IPS DF 4.7 (cell line): ENCODE measurements around the gene ME3.

ENCODE experiments used
- DNase-seq: peaks from one replicate; pipeline ENCODE4 v3.0.0-alpha.2; 2013; ENCODE audit warnings: low spot score; ENCODE audit errors: extremely low read depth

ME3 gene

DNA sequence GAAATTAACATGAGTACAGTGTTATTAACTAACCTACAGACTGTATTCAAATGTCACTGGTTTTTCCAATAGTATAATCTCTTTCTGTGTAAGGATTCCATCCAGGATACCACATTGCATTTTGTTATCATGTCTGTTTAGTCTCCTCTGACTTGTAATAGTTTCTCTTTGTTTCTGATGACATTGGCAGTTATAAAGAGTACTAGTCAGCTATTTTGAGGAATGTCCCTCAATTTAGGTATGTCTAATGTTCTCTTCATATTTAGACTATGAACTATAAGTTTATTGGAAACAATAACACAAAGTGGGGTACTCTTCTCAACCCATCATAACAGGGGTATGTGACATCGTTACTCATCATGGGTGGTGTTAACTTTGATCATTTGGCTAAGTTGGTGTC, 20.3 kb upstream of the ME3 start:
- no peak for DNase-seq

GRCh38 chr11:86692317-86692716, 19.9 kb upstream of the ME3 start:
- no peak for DNase-seq

DNA sequence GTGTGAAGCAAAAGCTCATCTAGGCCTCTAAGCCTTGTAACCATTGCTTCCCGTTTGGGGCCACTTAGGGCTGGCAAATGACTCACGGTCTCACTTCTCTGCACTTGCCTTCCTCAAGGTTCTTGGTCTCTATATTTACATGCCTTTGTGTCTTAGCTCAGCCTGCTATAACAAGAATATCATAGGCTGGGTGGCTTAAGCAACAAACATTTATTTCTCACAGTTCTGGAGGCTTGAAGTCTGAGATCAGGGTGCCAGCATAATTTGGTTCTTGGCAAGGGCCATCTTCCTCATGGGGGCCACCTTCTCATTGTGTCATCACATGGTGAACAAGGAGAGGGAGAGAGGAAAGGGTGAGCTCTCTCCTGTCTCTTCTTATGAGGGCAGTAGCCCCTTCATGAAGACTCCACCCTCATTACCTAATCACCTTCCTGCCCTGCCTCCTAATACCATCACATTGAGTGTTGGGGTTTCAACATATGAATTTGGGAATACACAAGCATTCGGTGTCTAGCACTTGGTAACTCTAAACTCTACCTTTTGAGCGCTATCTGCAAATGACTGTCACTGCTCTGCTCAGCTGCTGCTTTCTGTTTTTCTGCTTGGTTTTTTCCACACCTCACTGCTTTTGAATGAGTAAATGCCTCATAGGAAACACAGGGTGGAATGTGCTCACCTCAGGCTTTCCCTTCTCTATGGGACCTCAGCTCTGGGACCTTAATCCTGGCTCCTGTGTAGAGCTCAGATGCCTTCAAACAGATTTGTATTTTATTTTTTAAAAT, 16.2 kb upstream of the ME3 start:
- no peak for DNase-seq

- no peak for DNase-seq
These were observed 14.9 kb upstream of the ME3 start for GRCh38 chr11:86687185-86687778.

DNA sequence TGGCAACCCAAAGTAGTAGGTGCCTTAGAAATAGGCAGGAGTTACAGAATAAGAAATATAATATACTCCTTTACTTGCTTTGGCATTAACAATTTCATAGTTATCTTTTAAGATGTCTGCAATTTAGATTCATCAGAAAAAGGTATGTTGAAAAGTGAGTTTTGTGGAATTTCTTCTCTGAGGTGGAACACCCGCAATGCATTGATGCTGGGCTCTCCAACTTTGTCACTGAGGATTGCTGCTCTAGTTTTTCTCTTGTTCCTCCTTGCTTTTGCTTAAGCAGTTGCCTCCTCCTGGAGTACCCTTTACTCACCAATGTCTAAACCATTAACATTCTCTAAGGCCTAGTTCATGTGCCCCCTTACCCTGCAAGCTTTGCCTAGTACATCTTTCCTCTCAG, 14.1 kb upstream of the ME3 start:
- no peak for DNase-seq

DNA sequence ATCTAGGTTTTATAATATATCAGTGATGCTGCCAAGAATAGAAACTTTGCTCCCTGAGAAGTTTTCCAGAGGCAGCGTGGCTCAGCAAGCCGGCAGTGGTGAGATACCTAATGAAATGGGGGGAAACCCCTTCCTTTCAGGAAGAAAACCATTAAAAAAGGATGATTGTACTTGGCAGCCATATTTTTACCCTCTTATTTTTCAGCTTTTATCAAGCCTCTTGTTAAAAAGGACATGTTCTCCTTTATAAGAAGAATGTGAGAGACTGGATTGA, 9.0 kb upstream of the ME3 start:
- no peak for DNase-seq

GRCh38 chr11:86680716-86681482, 8.5 kb upstream of the ME3 start:
- no peak for DNase-seq

DNA sequence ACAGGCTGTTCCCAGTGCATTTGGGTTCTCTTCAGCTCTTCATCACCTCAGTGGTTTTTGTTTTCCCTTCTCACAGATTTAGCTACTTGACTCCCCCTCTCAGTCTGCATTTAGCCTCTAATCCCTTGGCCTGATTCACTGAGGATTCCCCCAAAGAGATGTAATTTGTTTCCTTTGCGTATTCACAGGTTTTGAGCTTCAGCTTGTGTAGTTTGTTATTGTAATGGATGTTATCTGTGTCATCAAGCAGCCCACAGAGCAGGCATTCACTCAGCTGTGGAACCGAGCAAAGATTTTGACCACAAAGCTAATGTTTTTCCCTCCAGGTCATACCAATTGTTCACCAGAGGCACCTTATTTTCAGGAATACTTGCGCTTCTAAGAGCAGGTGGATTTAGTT, 6.4 kb upstream of the ME3 start:
- no peak for DNase-seq

- no peak for DNase-seq
These were observed 5.9 kb upstream of the ME3 start for GRCh38 chr11:86678296-86678695.

- peak; percentile 66 for DNase-seq
These were observed 4.2 kb upstream of the ME3 start for GRCh38 chr11:86676533-86677154.

GRCh38 chr11:86676010-86676409, 3.6 kb upstream of the ME3 start:
- no peak for DNase-seq

DNA sequence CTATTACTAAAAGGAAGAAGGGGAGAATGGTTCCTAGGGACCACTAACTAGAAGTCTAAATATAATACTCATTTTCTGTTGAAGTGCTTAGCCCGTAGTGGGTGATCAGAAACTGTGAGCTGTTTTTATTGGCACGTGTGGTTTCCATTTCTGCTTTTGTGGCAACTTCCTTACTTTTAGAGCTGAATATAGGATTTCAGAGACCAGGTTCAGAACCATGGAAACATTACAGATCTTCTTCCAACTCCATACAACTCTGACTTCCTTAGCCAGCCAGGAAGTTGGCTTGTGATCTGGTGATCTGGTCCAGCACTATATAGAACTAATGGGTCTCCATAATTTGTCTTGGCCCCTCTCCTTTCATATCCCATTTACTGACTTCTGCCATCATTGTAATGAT, 2.6 kb upstream of the ME3 start:
- DNase-seq = no peak

- no peak for DNase-seq
These were observed 1.7 kb upstream of the ME3 start for GRCh38 chr11:86673872-86674750.

DNA sequence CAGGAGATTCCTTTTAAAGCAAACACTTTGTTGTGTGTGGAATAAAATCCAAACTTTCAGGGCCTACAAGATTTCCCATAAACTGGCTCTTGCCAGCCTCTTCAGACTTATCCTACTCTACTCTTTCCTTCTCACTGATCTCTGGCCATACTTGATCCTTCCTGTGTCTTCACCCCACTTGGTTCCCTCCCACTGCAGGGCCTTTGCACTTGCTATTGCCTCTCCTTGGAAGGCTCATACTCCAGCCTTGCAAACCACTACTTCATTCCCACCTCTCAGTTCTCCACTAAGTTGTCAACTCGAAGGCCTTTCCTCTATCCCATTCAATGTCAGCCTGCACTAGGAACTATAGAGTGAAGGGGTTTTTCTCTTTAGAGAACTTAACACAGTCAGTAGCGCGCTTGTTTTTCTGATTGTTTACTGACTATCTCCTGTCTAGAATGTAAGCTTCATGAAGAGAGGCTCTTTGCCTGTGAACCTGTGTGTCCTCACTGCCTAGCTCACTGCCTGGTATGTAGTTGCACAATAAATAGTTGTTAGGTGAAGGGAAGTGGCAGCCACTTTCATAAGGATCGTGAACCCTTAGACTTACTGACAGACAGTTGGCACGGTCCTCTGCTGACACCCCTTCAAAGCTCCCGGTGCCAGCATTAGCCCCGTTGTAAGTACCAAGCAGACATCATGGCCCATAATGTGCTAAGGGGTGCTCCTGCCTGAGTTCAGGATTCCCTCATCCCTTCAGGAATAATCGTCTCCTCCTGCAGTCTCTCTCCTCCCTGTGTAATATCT, 833 bp upstream of the ME3 start:
- DNase-seq = no peak

DNA sequence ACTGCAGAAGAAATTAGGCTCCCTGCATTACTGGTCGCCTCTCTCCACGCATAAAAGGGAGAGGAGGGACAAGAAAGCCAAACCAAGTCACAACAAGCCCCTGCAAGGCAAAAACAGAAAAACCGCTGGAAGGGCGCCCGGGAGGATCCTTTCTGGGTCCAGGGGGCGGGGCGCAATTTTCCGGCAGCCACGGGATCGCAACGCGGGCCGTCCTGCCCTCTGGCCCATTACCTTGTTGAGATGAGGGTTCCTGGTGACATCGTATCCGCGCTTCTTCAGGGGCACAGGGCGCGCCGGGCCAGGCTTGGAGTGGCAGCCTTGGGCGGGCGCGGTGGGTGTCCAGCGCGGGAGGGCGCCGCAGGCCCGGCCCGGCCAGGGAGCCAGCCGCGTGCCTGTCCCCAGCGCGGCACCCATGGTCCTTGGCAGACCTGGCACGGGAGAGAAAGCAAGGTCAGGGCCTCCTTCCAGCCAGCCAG, 847 bp downstream of the ME3 start:
- DNase-seq = no peak

GRCh38 chr11:86670911-86671310, 1.5 kb downstream of the ME3 start:
- DNase-seq = no peak

DNA sequence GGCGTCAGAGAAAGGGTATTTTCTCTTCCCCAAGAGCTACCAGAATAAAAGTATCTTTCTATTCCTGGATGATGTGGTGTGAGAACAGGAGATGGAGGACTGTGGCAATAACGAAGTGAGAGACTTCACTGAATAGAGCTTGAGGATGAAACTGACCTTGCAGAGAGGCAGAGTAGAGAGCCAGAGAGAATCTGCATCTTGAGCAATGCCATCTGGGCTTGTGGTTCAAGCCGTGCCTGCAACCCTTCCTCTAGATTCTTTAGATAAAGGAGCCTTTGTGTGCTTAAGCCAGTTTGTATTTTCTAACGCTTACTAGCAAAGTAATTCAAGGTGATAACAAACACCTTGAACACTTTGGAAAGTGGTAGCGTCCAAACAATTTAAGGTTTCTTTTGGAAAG, 2.2 kb downstream of the ME3 start:
- DNase-seq = no peak

GRCh38 chr11:86669424-86669823, 3.0 kb downstream of the ME3 start:
- DNase-seq = no peak

- DNase-seq = no peak
These were observed 3.5 kb downstream of the ME3 start for GRCh38 chr11:86668929-86669328.

DNA sequence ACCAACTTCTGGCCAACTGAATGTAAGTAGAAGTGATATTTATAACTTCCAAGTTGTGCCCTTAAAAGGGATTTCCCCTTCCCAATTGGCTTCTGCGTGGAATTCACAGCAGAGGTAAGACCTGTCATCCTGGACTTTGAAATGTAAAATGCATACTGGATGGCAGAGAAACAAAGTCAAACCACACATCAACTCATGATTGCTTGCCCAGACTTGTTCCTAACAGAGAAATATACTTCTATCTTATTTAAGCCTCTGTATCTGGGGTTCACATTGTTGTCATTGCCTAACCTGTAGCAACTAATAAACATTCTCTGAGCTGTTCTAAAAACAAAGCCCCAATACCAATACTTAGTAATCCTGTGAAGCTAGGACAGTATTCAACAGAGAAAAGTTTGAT, 6.2 kb downstream of the ME3 start:
- no peak for DNase-seq
